ENCODE measurements around the gene GPR26.

GPR26 gene

GRCh38 chr10:123645016-123645415 is 21.1 kb upstream of the GPR26 start:
- no peak overlapping the region for H3K27ac ChIP-seq
- no peak for DNase-seq (ENCODE audit: low read depth, low spot score)

- no peak for DNase-seq (ENCODE audit: low read depth, low spot score)
- no peak overlapping the region for H3K27ac ChIP-seq
These were observed 20.5 kb upstream of the GPR26 start for GRCh38 chr10:123645615-123646014.

- no peak overlapping the region for H3K27ac ChIP-seq
- DNase-seq (ENCODE audit: low read depth, low spot score) = no peak
These were observed 17.6 kb upstream of the GPR26 start for GRCh38 chr10:123648595-123648994.

- H3K27ac ChIP-seq = no peak overlapping the region
- no peak for DNase-seq (ENCODE audit: low read depth, low spot score)
These were observed 16.5 kb upstream of the GPR26 start for GRCh38 chr10:123649676-123650075.

GRCh38 chr10:123651421-123652047 is 14.6 kb upstream of the GPR26 start:
- H3K27ac ChIP-seq = no peak overlapping the region
- no peak for DNase-seq (ENCODE audit: low read depth, low spot score)

- DNase-seq (ENCODE audit: low read depth, low spot score) = no peak
- no peak overlapping the region for H3K27ac ChIP-seq
These were observed 10.4 kb upstream of the GPR26 start for GRCh38 chr10:123655751-123656150.

- H3K27ac ChIP-seq = no peak overlapping the region
- no peak for DNase-seq (ENCODE audit: low read depth, low spot score)
These were observed 2.6 kb upstream of the GPR26 start for GRCh38 chr10:123663522-123663921.

GRCh38 chr10:123665491-123666286 is 466 bp upstream of the GPR26 start:
- no peak for DNase-seq (ENCODE audit: low read depth, low spot score)
- H3K27ac ChIP-seq = no peak overlapping the region

- H3K27ac ChIP-seq = no peak overlapping the region
- no peak for DNase-seq (ENCODE audit: low read depth, low spot score)
These were observed 3.7 kb downstream of the GPR26 start for GRCh38 chr10:123669886-123670285.

GRCh38 chr10:123673198-123673597 is 7.0 kb downstream of the GPR26 start:
- no peak for DNase-seq (ENCODE audit: low read depth, low spot score)
- H3K27ac ChIP-seq = no peak overlapping the region

- no peak overlapping the region for H3K27ac ChIP-seq
- DNase-seq (ENCODE audit: low read depth, low spot score) = no peak
These were observed 8.6 kb downstream of the GPR26 start for GRCh38 chr10:123674741-123675140.

GRCh38 chr10:123675811-123676210 is 9.7 kb downstream of the GPR26 start:
- no peak for DNase-seq (ENCODE audit: low read depth, low spot score)
- no peak overlapping the region for H3K27ac ChIP-seq

- H3K27ac ChIP-seq = no peak overlapping the region
- DNase-seq (ENCODE audit: low read depth, low spot score) = no peak
These were observed 11.4 kb downstream of the GPR26 start for GRCh38 chr10:123677556-123677955.

- DNase-seq (ENCODE audit: low read depth, low spot score) = no peak
- no peak overlapping the region for H3K27ac ChIP-seq
These were observed 12.2 kb downstream of the GPR26 start for GRCh38 chr10:123678376-123678775.

- H3K27ac ChIP-seq = no peak overlapping the region
- DNase-seq (ENCODE audit: low read depth, low spot score) = no peak
These were observed 15.1 kb downstream of the GPR26 start for GRCh38 chr10:123681285-123681684.

- H3K27ac ChIP-seq = no peak overlapping the region
- no peak for DNase-seq (ENCODE audit: low read depth, low spot score)
These were observed 16.3 kb downstream of the GPR26 start for GRCh38 chr10:123682477-123682876.

- DNase-seq (ENCODE audit: low read depth, low spot score) = no peak
These were observed 17.3 kb downstream of the GPR26 start for GRCh38 chr10:123683459-123683858.

GRCh38 chr10:123683865-123684264 is 17.7 kb downstream of the GPR26 start:
- no peak for DNase-seq (ENCODE audit: low read depth, low spot score)

More at GRCh38 chr10:123683459-123683858, 17.3 kb downstream of the GPR26 start:
- no peak overlapping the region for H3K27ac ChIP-seq

GRCh38 chr10:123685260-123685659 is 19.1 kb downstream of the GPR26 start:
- no peak overlapping the region for H3K27ac ChIP-seq
- DNase-seq (ENCODE audit: low read depth, low spot score) = no peak

More at GRCh38 chr10:123683865-123684264, 17.7 kb downstream of the GPR26 start:
- H3K27ac ChIP-seq = no peak overlapping the region

- no peak for DNase-seq (ENCODE audit: low read depth, low spot score)
- H3K27ac ChIP-seq = no peak overlapping the region
These were observed 21.6 kb downstream of the GPR26 start for GRCh38 chr10:123687758-123688157.

- no peak for DNase-seq (ENCODE audit: low read depth, low spot score)
- H3K27ac ChIP-seq = no peak overlapping the region
These were observed 23.7 kb downstream of the GPR26 start for GRCh38 chr10:123689880-123690279.
